ENCODE data around the gene LY86. TPM values are rescaled to one million over a fixed set of nuclear protein-coding genes. Genes with fewer than 3 reads are reported as not detected.
A peak's percentile ranks its signal among the peaks of the same experiment; 100 is the strongest.

LY86 gene
- total RNA-seq, 1 experiment from 2014 or later, result not detected

DNA sequence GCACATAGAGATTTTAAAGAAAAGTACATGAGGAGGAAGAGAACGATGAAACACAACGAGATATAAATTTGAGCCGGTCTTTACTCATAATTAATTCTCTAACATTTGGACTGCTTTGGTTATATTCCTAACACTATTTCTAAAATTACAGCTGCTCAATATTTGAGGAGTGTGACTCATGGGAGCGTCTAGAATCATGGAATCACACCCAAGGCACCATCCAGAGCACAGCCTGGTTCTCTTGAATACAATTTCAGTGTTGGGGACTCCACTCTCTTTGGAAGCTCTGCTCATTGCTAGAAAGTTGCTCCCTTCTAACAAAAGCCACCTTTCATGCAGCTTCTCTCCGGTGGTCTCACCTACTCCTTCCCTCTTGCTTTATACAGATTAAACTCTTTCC, 64.4 kb downstream of the LY86 start (continued):
- TF ChIP-seq ATF2 (CRISPR knock-in tag; IDR thresholded peaks at IDR 0.05; ENCODE audit: borderline replicate concordance, low read depth) (no peak), CREM (CRISPR knock-in tag; IDR thresholded peaks at IDR 0.05) (no peak), ELF4 (CRISPR knock-in tag; IDR thresholded peaks at IDR 0.05; ENCODE audit: low read depth) (no peak), MYBL2 (CRISPR knock-in tag; IDR thresholded peaks at IDR 0.05) (no peak), NFATC4 (CRISPR knock-in tag; IDR thresholded peaks at IDR 0.05) (no peak), ZNF219 (CRISPR knock-in tag; IDR thresholded peaks at IDR 0.05; ENCODE audit: borderline replicate concordance) (no peak), SP1 (CRISPR knock-in tag; conservative IDR thresholded peaks at IDR 0.05) (no peak), ZSCAN18 (CRISPR knock-in tag; IDR thresholded peaks at IDR 0.05) (no peak), ATF1 (CRISPR knock-in tag; IDR thresholded peaks at IDR 0.05) (no peak)
- TF ChIP-seq, protein P1, sequence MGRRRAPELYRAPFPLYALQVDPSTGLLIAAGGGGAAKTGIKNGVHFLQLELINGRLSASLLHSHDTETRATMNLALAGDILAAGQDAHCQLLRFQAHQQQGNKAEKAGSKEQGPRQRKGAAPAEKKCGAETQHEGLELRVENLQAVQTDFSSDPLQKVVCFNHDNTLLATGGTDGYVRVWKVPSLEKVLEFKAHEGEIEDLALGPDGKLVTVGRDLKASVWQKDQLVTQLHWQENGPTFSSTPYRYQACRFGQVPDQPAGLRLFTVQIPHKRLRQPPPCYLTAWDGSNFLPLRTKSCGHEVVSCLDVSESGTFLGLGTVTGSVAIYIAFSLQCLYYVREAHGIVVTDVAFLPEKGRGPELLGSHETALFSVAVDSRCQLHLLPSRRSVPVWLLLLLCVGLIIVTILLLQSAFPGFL (CRISPR knock-in tag; IDR thresholded peaks at IDR 0.05; ENCODE audit: borderline replicate concordance), result no peak

DNA sequence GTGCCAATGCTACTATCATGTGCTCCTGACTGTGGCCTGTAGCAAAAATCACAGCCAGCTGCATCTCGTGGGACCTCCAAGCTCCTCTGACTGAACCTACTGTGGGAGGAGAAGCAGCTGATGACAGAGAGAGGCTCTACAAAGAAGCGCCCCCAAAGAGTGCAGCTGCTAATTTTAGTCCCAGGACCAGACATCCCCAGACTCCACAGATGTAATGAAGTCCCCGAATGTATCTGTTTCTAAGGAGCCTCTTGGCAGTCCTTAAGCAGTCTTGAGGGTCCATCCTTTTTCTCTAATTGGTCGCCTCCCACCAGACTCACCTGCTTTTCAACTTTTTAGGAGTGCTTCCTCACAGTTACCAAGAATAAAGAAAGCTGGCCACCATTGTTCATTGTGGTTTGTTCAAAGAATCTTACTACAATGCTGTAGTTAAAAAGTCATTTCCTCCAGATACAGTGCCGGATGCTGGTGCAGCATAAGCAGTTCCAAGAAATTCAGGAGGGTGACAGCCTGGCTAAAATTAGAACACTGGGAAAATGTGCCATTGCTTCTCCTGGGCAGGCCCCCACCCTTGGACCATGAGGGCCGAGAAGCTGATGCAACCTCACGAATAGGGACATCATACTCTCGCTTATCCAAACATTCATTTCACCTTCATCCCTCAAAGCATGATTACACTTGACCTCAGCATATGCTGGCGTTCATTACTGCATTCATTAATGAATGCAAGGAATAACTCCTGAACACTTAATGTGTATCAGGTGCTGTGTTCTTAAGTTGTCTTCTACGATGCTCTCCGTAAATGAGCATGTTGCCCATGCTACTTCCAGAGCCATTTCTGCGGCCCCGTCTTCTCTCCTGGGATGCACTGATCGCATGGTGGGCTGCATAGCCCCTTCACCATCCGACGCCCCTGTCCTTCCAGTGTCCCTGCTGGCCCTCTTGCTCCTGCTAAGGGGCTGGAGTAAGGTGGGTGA, 66.4 kb downstream of the LY86 start:
- peaks cover 4% of the 10 kb centered on the region; the same call in 1 of the 2 replicates for H3K4me1 Mint-ChIP-seq
- ATAC-seq (no peak), DNase-seq (ENCODE audit: low spot score) (no peak)
- H3K4me3 Mint-ChIP-seq, result no peak overlapping the region
- TF ChIP-seq E2F5 (CRISPR knock-in tag; IDR thresholded peaks at IDR 0.05) (no peak), GABPB1 (CRISPR knock-in tag; IDR thresholded peaks at IDR 0.05) (peak; percentile 34; the same call in 1 of the 2 replicates)
- TF ChIP-seq, protein P2, sequence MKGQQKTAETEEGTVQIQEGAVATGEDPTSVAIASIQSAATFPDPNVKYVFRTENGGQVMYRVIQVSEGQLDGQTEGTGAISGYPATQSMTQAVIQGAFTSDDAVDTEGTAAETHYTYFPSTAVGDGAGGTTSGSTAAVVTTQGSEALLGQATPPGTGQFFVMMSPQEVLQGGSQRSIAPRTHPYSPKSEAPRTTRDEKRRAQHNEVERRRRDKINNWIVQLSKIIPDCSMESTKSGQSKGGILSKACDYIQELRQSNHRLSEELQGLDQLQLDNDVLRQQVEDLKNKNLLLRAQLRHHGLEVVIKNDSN (CRISPR knock-in tag; IDR thresholded peaks at IDR 0.05), result no peak
- POLR2A ChIA-PET, result no interaction called here
- CTCF ChIA-PET, result no interaction called here
- peaks cover 24% of the 10 kb centered on the region for H3K9me3 Mint-ChIP-seq
- H3K27ac Mint-ChIP-seq, result no peak overlapping the region
- peaks cover 38% of the 10 kb centered on the region for H3K27me3 Mint-ChIP-seq (ENCODE audit: low read depth)
- peaks cover 10% of the 10 kb centered on the region for H3K36me3 Mint-ChIP-seq

DNA sequence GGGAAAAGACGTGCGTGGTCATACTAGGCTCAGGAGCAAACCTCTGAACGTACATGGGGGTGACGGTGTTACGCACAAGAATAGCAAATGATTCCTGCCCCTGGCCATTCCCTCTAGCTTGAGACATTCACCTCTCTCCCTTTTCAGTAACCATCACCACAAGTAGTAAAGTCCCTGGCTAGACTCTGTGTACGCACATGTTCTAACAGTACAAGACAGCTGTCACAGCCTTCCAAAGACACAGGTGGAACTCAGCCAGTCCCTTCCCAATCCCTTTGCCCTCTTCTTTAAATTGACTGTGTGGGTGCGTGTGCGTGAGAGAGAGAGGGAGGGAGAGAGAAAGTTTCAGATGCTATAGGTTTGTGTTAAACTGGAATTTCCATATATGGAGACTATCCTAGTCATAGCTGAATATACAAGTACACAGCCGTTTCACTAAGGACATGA, 67.3 kb downstream of the LY86 start:
- peaks cover 4% of the 10 kb centered on the region; the same call in 1 of the 2 replicates for H3K4me1 Mint-ChIP-seq
- H3K4me3 Mint-ChIP-seq, result no peak overlapping the region
- no peak overlapping the region for H3K27ac Mint-ChIP-seq
- peaks cover 32% of the 10 kb centered on the region for H3K27me3 Mint-ChIP-seq (ENCODE audit: low read depth)
- ChIA-PET CTCF (no interaction called here), POLR2A (no interaction called here)
- H3K36me3 Mint-ChIP-seq, result peaks cover 10% of the 10 kb centered on the region
- peaks cover 21% of the 10 kb centered on the region for H3K9me3 Mint-ChIP-seq
- ATAC-seq (no peak), DNase-seq (ENCODE audit: low spot score) (no peak)
- TF ChIP-seq ZNF317 (CRISPR knock-in tag; IDR thresholded peaks at IDR 0.05; ENCODE audit: borderline replicate concordance, low read depth), result no peak
- TF ChIP-seq NR2C2 (CRISPR knock-in tag; IDR thresholded peaks at IDR 0.05), result no peak
- no peak for TF ChIP-seq JUN (CRISPR knock-in tag; IDR thresholded peaks at IDR 0.05)
- TF ChIP-seq STAT6 (CRISPR knock-in tag; conservative IDR thresholded peaks at IDR 0.05; ENCODE audit: low read depth), result no peak
- no peak for TF ChIP-seq TP53 (CRISPR knock-in tag; IDR thresholded peaks at IDR 0.05)
- TF ChIP-seq, protein P3, sequence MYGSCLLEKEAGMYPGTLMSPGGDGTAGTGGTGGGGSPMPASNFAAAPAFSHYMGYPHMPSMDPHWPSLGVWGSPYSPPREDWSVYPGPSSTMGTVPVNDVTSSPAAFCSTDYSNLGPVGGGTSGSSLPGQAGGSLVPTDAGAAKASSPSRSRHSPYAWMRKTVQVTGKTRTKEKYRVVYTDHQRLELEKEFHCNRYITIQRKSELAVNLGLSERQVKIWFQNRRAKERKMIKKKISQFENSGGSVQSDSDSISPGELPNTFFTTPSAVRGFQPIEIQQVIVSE (CRISPR knock-in tag; IDR thresholded peaks at IDR 0.05; ENCODE audit: borderline replicate concordance), result no peak
- TF ChIP-seq ZNF121 (CRISPR knock-in tag; IDR thresholded peaks at IDR 0.05), result no peak
- TF ChIP-seq CBFB (CRISPR knock-in tag; IDR thresholded peaks at IDR 0.05; ENCODE audit: low read depth), result no peak
- no peak for TF ChIP-seq EMX1 (CRISPR knock-in tag; IDR thresholded peaks at IDR 0.05)
- TF ChIP-seq CREM (CRISPR knock-in tag; IDR thresholded peaks at IDR 0.05), result no peak
- no peak for TF ChIP-seq TEAD1 (CRISPR knock-in tag; IDR thresholded peaks at IDR 0.05)
- no peak for TF ChIP-seq IRF2 (CRISPR knock-in tag; IDR thresholded peaks at IDR 0.05; ENCODE audit: borderline replicate concordance, low read depth)

Data from WTC11 (cell line).